Testis (tissue), 2 donors: ENCODE measurements around the gene SLC2A9.

Experiments used
- POLR2A ChIP-seq: fragments of 450-650 bp; IDR thresholded peaks from one replicate; pipeline ENCODE4 v1.6.1; 2017; ENCODE audit warnings: antibody characterized with exemption, mild to moderate bottlenecking, moderate library complexity
- TF ChIP-seq, protein P1 (sequence below), 3 experiments: fragments of 450-650 bp in 2 of 3; fragments of 200-600 bp in 1 of 3; sonication (generic) in 1 of 3; IDR thresholded peaks; one replicate each; pipeline ENCODE4 v1.5.1; 2016 to 2019; ENCODE audit warnings: antibody characterized with exemption in 3 of 3, mild to moderate bottlenecking in 2 of 3, moderate library complexity in 1 of 3

DNA sequence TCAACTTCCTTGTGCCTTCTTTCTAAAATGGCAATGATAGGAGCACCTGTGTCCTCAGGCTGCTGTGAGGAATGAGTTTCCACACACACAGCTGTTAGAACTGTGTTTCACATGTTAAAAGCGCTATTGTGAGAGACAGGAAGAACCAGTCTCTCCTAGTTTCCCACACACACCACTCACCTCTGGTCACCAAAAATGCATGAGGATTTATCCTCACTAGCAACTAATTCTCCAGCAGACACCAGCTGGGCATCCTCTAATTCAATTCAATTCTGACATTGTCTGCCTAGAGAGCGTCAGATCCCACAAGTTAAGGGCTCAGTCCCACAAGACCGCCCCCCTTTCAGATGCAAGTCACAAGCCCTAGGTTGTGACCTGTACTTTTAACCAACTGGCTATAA, 29.0 kb upstream of the SLC2A9 start:
- no peak for TF ChIP-seq POLR2A
- TF ChIP-seq, protein P1, sequence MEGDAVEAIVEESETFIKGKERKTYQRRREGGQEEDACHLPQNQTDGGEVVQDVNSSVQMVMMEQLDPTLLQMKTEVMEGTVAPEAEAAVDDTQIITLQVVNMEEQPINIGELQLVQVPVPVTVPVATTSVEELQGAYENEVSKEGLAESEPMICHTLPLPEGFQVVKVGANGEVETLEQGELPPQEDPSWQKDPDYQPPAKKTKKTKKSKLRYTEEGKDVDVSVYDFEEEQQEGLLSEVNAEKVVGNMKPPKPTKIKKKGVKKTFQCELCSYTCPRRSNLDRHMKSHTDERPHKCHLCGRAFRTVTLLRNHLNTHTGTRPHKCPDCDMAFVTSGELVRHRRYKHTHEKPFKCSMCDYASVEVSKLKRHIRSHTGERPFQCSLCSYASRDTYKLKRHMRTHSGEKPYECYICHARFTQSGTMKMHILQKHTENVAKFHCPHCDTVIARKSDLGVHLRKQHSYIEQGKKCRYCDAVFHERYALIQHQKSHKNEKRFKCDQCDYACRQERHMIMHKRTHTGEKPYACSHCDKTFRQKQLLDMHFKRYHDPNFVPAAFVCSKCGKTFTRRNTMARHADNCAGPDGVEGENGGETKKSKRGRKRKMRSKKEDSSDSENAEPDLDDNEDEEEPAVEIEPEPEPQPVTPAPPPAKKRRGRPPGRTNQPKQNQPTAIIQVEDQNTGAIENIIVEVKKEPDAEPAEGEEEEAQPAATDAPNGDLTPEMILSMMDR (IDR thresholded peaks at IDR 0.05): no peak
